Measurements from ENCODE around the gene ECHDC1. TPM values are rescaled to one million over a fixed set of nuclear protein-coding genes. Genes with fewer than 3 reads are reported as not detected.

The ECHDC1 gene
- total and polyA plus RNA-seq, 2 of the 4 experiments (the other 2 are of a cell fraction), result 33.1 to 40.3 TPM

DNA sequence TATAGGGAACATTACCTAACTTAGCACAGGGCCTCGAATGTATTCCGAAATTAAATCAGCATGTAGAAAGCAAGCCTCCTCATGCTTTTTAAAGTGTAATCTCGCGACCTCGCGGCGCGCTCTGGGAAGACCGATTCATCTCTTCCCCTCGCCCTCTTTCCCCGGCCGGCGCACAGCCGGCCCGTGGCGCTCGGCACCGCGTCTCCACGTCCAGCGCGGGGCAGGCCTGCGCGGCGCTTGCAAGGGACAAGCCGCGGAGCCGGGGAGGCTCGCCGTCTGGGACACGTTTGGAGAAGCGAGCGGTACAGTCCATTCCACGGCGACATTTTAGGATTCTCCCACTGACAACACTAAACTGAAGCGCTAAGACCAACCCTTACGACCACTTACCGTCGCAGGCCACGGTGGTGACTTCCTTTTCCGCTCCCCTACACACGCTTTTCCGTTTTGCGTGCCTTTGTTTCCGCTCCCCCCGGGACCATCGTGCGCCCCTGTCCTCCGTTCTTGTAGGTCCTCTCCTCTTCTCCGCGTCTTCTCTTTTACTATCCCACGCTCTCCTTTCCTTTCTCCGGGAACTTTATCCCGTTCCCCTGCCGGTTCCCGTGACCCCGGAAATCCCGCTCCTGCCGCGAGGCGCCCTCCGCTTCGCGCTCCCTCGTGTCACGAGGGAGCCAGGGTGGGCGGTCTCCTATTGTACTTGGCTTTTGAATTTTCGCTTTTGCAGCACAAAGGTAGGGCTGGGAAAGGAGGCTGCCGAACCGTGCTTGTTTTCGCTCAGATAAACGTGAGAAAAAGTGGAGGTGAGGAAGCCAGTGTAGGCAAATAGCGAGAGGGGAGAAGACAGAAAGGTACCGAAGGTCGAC is at the start of gene ECHDC1 (continued):
- TF ChIP-seq RAD21 (IDR thresholded peaks at IDR 0.05; ENCODE audit: low read length) (no peak), CTCF (conservative IDR thresholded peaks at IDR 0.05; ENCODE audit: low read depth, low read length) (0 out of 2 replicates have a peak, but pooled peaks have one; percentile 4), BHLHE40 (IDR thresholded peaks at IDR 0.05; ENCODE audit: low read depth, low read length) (peak; percentile 50; the same call in 1 of the 2 replicates)

GRCh38 chr6:127392301-127392700 is 48.9 kb upstream of the ECHDC1 start:
- no peak overlapping the region for H3K23ac ChIP-seq (ENCODE audit: low read depth, low read length)
- H3K4me1 ChIP-seq (ENCODE audit: control insufficient read depth, insufficient read depth, low read length), result no peaks in the 10 kb centered on the region
- H3K79me1 ChIP-seq (ENCODE audit: low read depth in 1 of 2, low read length in 2 of 2), result no peaks in the 10 kb centered on the region
- POLR2A ChIA-PET (ENCODE audit: unreplicated experiment), result no interaction called here
- no peak overlapping the region for H3K4me3 ChIP-seq (ENCODE audit: insufficient read depth, low read depth, low read length)
- H3K27ac ChIP-seq (ENCODE audit: insufficient read depth, low read length), result no peak overlapping the region
- no peaks in the 10 kb centered on the region for H3K27me3 ChIP-seq (ENCODE audit: control insufficient read depth, insufficient read depth, low read length)
- H2AFZ ChIP-seq (replicated peaks; ENCODE audit: low read length, poor library complexity), result no peak overlapping the region
- no peak overlapping the region for H3K56ac ChIP-seq (ENCODE audit: extremely low read depth, insufficient read depth, low read length)
- no peak overlapping the region for H2BK5ac ChIP-seq (ENCODE audit: low read depth, low read length, poor library complexity, severe bottlenecking)
- H3K9ac ChIP-seq (ENCODE audit: low read depth, low read length), result no peak overlapping the region
- no peaks in the 10 kb centered on the region for H3K9me1 ChIP-seq (ENCODE audit: insufficient read depth, low read length)
- H3K36me3 ChIP-seq (ENCODE audit: control insufficient read depth, insufficient read depth, low read length), result no peaks in the 10 kb centered on the region
- H2AK9ac ChIP-seq (replicated peaks; ENCODE audit: low read depth, low read length, poor library complexity), result no peak overlapping the region
- no peak overlapping the region for H2BK120ac ChIP-seq (ENCODE audit: low read depth, low read length)
- in situ Hi-C loops (cut with MboI; ENCODE audit: low sequenced_read_pairs), result no loop called here
- no peaks in the 10 kb centered on the region for H3K9me3 ChIP-seq (ENCODE audit: control insufficient read depth, insufficient read depth, low read length)
- H3K4ac ChIP-seq (ENCODE audit: low read depth, low read length), result no peak overlapping the region
- BruUV-seq (replicated peaks), result no TSS peak
- H3K4me2 ChIP-seq (ENCODE audit: low read depth, low read length), result no peak overlapping the region
- CTCF ChIA-PET, result no interaction called here
- H4K20me1 ChIP-seq (ENCODE audit: insufficient read depth, low read length), result no peaks in the 10 kb centered on the region
- no peak for ATAC-seq (ENCODE audit: low read depth)
- H2BK20ac ChIP-seq (ENCODE audit: low read depth, low read length), result no peak overlapping the region
- no peak overlapping the region for H3K18ac ChIP-seq (ENCODE audit: low read depth, low read length)
- H2AK5ac ChIP-seq (ENCODE audit: low read depth, low read length), result no peak overlapping the region
- TF ChIP-seq RCOR1 (IDR thresholded peaks at IDR 0.05; ENCODE audit: insufficient replicate concordance, low read length), result no peak
- TF ChIP-seq RAD21 (IDR thresholded peaks at IDR 0.05; ENCODE audit: low read length), result no peak
- no peak for TF ChIP-seq CEBPB (IDR thresholded peaks at IDR 0.05; ENCODE audit: low read depth, low read length)
- TF ChIP-seq CTCF (conservative IDR thresholded peaks at IDR 0.05; ENCODE audit: low read depth, low read length), result no peak
- no peak for TF ChIP-seq POLR2A (IDR thresholded peaks at IDR 0.05; ENCODE audit: low read depth, low read length)
- TF ChIP-seq SMC3 (IDR thresholded peaks at IDR 0.05; ENCODE audit: low read depth, low read length), result no peak
- TF ChIP-seq NFE2L2 (IDR thresholded peaks at IDR 0.05; ENCODE audit: low read depth, low read length), result no peak
- TF ChIP-seq CHD1 (IDR thresholded peaks at IDR 0.05; ENCODE audit: low read depth, low read length), result no peak
- no peak for TF ChIP-seq FOS (IDR thresholded peaks at IDR 0.05; ENCODE audit: low read depth, low read length)
- WGBS, 2 experiments (ENCODE audit: extremely low coverage in 2 of 2, insufficient read length in 1 of 2), result no CpG with 5 or more reads among the region's 1 CpG
- DNase-seq, result no peak
- H3K14ac ChIP-seq (replicated peaks; ENCODE audit: low read depth, low read length), result no peak overlapping the region
- H4K5ac ChIP-seq (ENCODE audit: low read depth, low read length), result no peak overlapping the region
- H2BK15ac ChIP-seq (ENCODE audit: low read depth, low read length), result no peak overlapping the region
- intact Hi-C loops (cut with micrococcal nuclease), result no loop called here
- no peak overlapping the region for H4K91ac ChIP-seq (ENCODE audit: insufficient read depth, low read depth, low read length)
- dilution Hi-C loops (cut with HindIII; ENCODE audit: low sequenced_read_pairs, unreplicated experiment), result no loop called here
- no peak overlapping the region for H4K8ac ChIP-seq (ENCODE audit: low read depth in 2 of 2, low read length in 2 of 2)

Measured in IMR-90 (cell line).